SK-N-SH (cell line): Measurements from ENCODE around the gene NANOS2. TPM values are rescaled to one million over a fixed set of nuclear protein-coding genes. Genes with fewer than 3 reads are reported as not detected.
A peak's percentile ranks its signal among the peaks of the same experiment; 100 is the strongest.

ENCODE experiments used
- CTCF ChIA-PET: fragments of 300-600, 350-600 bp; formaldehyde crosslinking; extraction: SDS; loops from one replicate; lab custom pipeline; 2021; lab: Yijun Ruan, JAX
- POLR2A ChIA-PET: fragments of 350-600 bp; sonication (Branson Sonifier 250); formaldehyde crosslinking; extraction: SDS; loops from one replicate; lab custom pipeline; 2020; ENCODE audit warnings: antibody characterized with exemption, inconsistent platforms; lab: Yijun Ruan, JAX
- DNase-seq: peaks from one replicate; pipeline ENCODE4 v3.0.0; 2012
- H2AFZ ChIP-seq: fragments of 200-600 bp; sonication (generic); 2 replicates; pipeline ENCODE4 v1.8.1; 2016; ENCODE audit warnings: antibody characterized with exemption, mild to moderate bottlenecking, low read depth
- H3F3A ChIP-seq: fragments of 200-600 bp; sonication (generic); replicated peaks from 2 replicates; pipeline ENCODE3; 2016; ENCODE audit warnings: antibody characterized with exemption, mild to moderate bottlenecking; ENCODE audit not compliant: insufficient read depth
- H3K27ac ChIP-seq, 2 experiments: fragments of 200-500 bp in 1 of 2; fragments of 200-600 bp in 1 of 2; sonication (Bioruptor generic) in 1 of 2; sonication (generic), shearing (Covaris generic) in 1 of 2; 2 replicates each; pipeline versions ENCODE4 v1.5.1 to v1.6.1; 2014 to 2016; ENCODE audit warnings: low read depth in 2 of 2, inconsistent platforms in 1 of 2, low read length in 1 of 2, mild to moderate bottlenecking in 1 of 2, mixed read lengths in 1 of 2
- H3K27me3 ChIP-seq: fragments of 200-600 bp; sonication (generic), shearing (Covaris generic); 2 replicates; pipeline ENCODE4 v1.6.1; 2016; ENCODE audit warnings: mixed run types; ENCODE audit not compliant: insufficient read depth
- H3K36me3 ChIP-seq, 2 experiments: fragments of 200-500 bp in 1 of 2; fragments of 200-600 bp in 1 of 2; sonication (Bioruptor generic) in 1 of 2; sonication (generic) in 1 of 2; replicated peaks in 1 of 2; 2 replicates each; pipeline versions ENCODE3 to v1.5.1; 2014 to 2016; ENCODE audit warnings: low read length in 1 of 2, mild to moderate bottlenecking in 1 of 2; ENCODE audit not compliant: insufficient read depth in 2 of 2, control insufficient read depth in 1 of 2
- H3K4me1 ChIP-seq, 2 experiments: fragments of 200-500 bp in 1 of 2; fragments of 200-600 bp in 1 of 2; sonication (Bioruptor generic) in 1 of 2; sonication (generic), shearing (Covaris generic) in 1 of 2; 2 replicates each; pipeline versions ENCODE4 v1.5.1 to v1.6.1; 2014 to 2016; ENCODE audit warnings: low read depth in 1 of 2, low read length in 1 of 2, mixed run types in 1 of 2; ENCODE audit not compliant: insufficient read depth in 2 of 2, control insufficient read depth in 1 of 2
- H3K4me2 ChIP-seq: fragments of 200-600 bp; sonication (generic), shearing (Covaris generic); 2 replicates; pipeline ENCODE4 v1.6.1; 2017; ENCODE audit warnings: mixed run types
- H3K4me3 ChIP-seq, 2 experiments: fragments of 200-500 bp in 1 of 2; fragments of 200-600 bp in 1 of 2; sonication (Bioruptor generic) in 1 of 2; sonication (generic), shearing (Covaris generic) in 1 of 2; 2 replicates each; pipeline versions ENCODE4 v1.5.1 to v1.8.1; 2014 to 2016; ENCODE audit warnings: low read depth in 2 of 2, inconsistent platforms in 1 of 2, low read length in 1 of 2, mild to moderate bottlenecking in 1 of 2, mixed read lengths in 1 of 2, moderate library complexity in 1 of 2
- H3K79me2 ChIP-seq: fragments of 200-600 bp; sonication (generic); 2 replicates; pipeline ENCODE4 v1.8.1; 2017; ENCODE audit warnings: mild to moderate bottlenecking; ENCODE audit not compliant: insufficient read depth
- H3K9ac ChIP-seq: fragments of 200-600 bp; sonication (generic); 2 replicates; pipeline ENCODE4 v1.6.1; 2017; ENCODE audit warnings: mixed run types
- H3K9me2 ChIP-seq: fragments of 200-600 bp; sonication (generic); 2 replicates; pipeline ENCODE4 v1.6.1; 2017; ENCODE audit warnings: mixed run types
- H3K9me3 ChIP-seq: fragments of 200-600 bp; sonication (generic); 2 replicates; pipeline ENCODE4 v1.6.1; 2017; ENCODE audit warnings: mixed run types, mild to moderate bottlenecking, moderate library complexity
- H4K20me1 ChIP-seq: fragments of 200-600 bp; sonication (generic); 2 replicates; pipeline ENCODE4 v1.6.1; 2017; ENCODE audit warnings: mild to moderate bottlenecking, mixed run types; ENCODE audit not compliant: insufficient read depth
- CHD2 ChIP-seq: fragments of 150-350 bp; IDR thresholded peaks from 2 replicates; pipeline ENCODE4 v1.6.1; 2018; ENCODE audit warnings: low read length; ENCODE audit not compliant: partially characterized antibody
- EP300 ChIP-seq, 2 experiments: IDR thresholded peaks; 2 replicates each; pipeline versions ENCODE4 v1.4.0 to v1.6.1; 2012; ENCODE audit warnings: borderline replicate concordance in 1 of 2, low read depth in 1 of 2, low read length in 1 of 2
- EZH2phosphoT487 ChIP-seq: fragments of 200-600 bp; sonication (generic); IDR thresholded peaks from 2 replicates; pipeline ENCODE4 v1.6.1; 2017; ENCODE audit warnings: low read depth, mixed run types, mild to moderate bottlenecking, antibody characterized with exemption, moderate library complexity, borderline replicate concordance
- FOSL2 ChIP-seq: IDR thresholded peaks from 2 replicates; pipeline ENCODE4 v1.4.0; 2012; ENCODE audit warnings: low read depth, mild to moderate bottlenecking, moderate library complexity, borderline replicate concordance
- GABPA ChIP-seq: IDR thresholded peaks from 2 replicates; pipeline ENCODE4 v1.4.0; 2012; ENCODE audit warnings: low read depth, mild to moderate bottlenecking
- GATA2 ChIP-seq: sonication (generic); formaldehyde crosslinking; IDR thresholded peaks from 2 replicates; pipeline ENCODE4 v1.5.0; 2020; ENCODE audit warnings: mild to moderate bottlenecking, missing genetic modification reagents
- MXI1 ChIP-seq: IDR thresholded peaks from 2 replicates; pipeline ENCODE4 v1.6.1; 2012; ENCODE audit warnings: mild to moderate bottlenecking, low read depth, low read length, improper control_type of control experiment
- NRF1 ChIP-seq: IDR thresholded peaks from 2 replicates; pipeline ENCODE4 v1.6.1; 2012; ENCODE audit warnings: low read depth, mild to moderate bottlenecking, low read length
- POLR2AphosphoS5 ChIP-seq: IDR thresholded peaks from 2 replicates; pipeline ENCODE4 v1.6.1; 2012; ENCODE audit warnings: low read depth, low read length
- RCOR1 ChIP-seq: fragments of 150-350 bp; IDR thresholded peaks from 2 replicates; pipeline ENCODE4 v1.6.1; 2017; ENCODE audit warnings: antibody characterized with exemption, low read length
- RFX5 ChIP-seq: IDR thresholded peaks from 2 replicates; pipeline ENCODE4 v1.6.1; 2012; ENCODE audit warnings: mild to moderate bottlenecking, improper control_type of control experiment, low read length
- RXRA ChIP-seq: IDR thresholded peaks from 2 replicates; pipeline ENCODE4 v1.4.0; 2012; ENCODE audit warnings: low read depth, mild to moderate bottlenecking, borderline replicate concordance
- SMC3 ChIP-seq: IDR thresholded peaks from 2 replicates; pipeline ENCODE4 v1.6.1; 2012; ENCODE audit warnings: low read depth, low read length, improper control_type of control experiment
- TAF1 ChIP-seq: IDR thresholded peaks from 2 replicates; pipeline ENCODE4 v1.6.1; 2012; ENCODE audit warnings: low read depth, mild to moderate bottlenecking, low read length, moderate library complexity, borderline replicate concordance
- TCF12 ChIP-seq: IDR thresholded peaks from 2 replicates; pipeline ENCODE4 v1.4.0; 2012
- WGBS: methylation state at CpG from one replicate; pipeline ENCODE4 v1.1.6; 2017; ENCODE audit warnings: low lambda C conversion rate; 5-methylcytosine and 5-hydroxymethylcytosine counted together
- polyA plus RNA-seq, 3 experiments: library from polyadenylated mRNA; depleted of rRNA; stranded (reverse); fragments of >200 nt; gene quantifications; 2 replicates each; pipeline ENCODE4 v1.2.3, GENCODE V29; 2012
- TF ChIP-seq, protein P1 (sequence below): fragments of 200-600 bp; sonication (generic); IDR thresholded peaks from 2 replicates; pipeline ENCODE4 v1.6.1; 2017; ENCODE audit warnings: antibody characterized with exemption, mild to moderate bottlenecking, moderate library complexity
- TF ChIP-seq, protein P2 (sequence below): IDR thresholded peaks from 2 replicates; pipeline ENCODE4 v1.6.1; 2012; ENCODE audit warnings: mild to moderate bottlenecking, low read depth, low read length, moderate library complexity
- TF ChIP-seq, protein P3 (sequence below): IDR thresholded peaks from 2 replicates; pipeline ENCODE4; 2012

NANOS2 gene
- polyA plus RNA-seq, 1 of the 3 experiments (the other 2 are of a cell fraction): not detected

DNA sequence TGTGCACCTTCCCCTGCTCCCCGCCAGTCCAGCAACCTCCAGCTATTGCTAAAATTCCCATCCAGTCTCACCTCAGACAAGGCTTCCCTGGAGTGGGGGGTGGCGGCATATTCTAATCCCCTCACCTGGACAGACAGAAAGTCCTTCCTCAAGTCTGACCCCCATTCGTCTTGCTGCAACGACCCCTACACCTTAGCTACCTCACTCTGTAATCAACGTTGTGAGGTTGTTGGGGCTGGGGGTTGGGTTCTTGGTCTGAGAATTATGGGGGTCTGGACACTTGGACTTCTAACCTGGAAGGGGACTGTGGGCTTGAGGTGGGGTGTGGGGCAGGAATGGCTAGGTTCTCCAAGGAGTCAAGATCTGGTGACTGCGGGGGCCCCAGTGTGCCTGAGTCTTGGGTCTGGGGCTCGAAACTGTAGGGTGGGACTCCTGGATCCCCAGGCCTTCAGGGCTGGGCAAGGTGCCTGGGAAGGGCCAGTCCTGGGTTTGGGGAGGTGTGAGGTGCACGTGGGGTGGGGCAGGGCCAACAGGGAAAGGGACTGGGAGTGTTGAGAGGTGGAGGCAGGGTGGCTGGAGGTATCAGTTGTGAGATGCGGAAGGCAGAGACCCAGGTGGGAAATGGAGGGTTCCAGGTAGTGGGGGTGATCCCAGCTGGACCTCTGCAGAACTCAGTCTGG is 49.2 kb downstream of the NANOS2 start:
- Histone ChIP-seq H3K36me3 (peaks cover 0 to 13% of the 10 kb centered on the region in 2 experiments), H3K9me3 (no peaks in the 10 kb centered on the region), H3K4me3 (no peak overlapping the region), H3K4me2 (no peak overlapping the region), H3K4me1 (peaks cover 0 to 6% of the 10 kb centered on the region in 2 experiments; a peak in 2 of 4 replicates), H3K27me3 (peaks cover 19% of the 10 kb centered on the region; the same call in 1 of the 2 replicates), H3K79me2 (peaks cover 25% of the 10 kb centered on the region), H3K27ac (no peak overlapping the region), H2AFZ (no peak overlapping the region), H4K20me1 (no peaks in the 10 kb centered on the region), H3K9ac (no peak overlapping the region), H3F3A (peaks cover 16% of the 10 kb centered on the region), H3K9me2 (no peaks in the 10 kb centered on the region)
- DNase-seq: no peak
- 58% methylated on average over 9 of the region's 9 CpGs for WGBS
- no peak for TF ChIP-seq TAF1
- TF ChIP-seq RFX5: no peak
- no peak for TF ChIP-seq CHD2
- no peak for TF ChIP-seq POLR2AphosphoS5
- TF ChIP-seq MXI1: no peak
- no peak for TF ChIP-seq TCF12
- no peak for TF ChIP-seq EZH2phosphoT487
- CTCF ChIA-PET: interaction anchor here (0.7 to 12.2 kb wide), 11 partner anchors 9 to 259 kb away, joined by 3 to 121 read pairs (median 6); partner anchors contain the start of genes IRF2BP1, MYPOP and SIX5
- POLR2A ChIA-PET: interaction anchor here (0.5 to 1.2 kb wide), 3 partner anchors 15 to 1384 kb away, joined by 3 read pairs; no protein-coding TSS in a partner anchor

DNA sequence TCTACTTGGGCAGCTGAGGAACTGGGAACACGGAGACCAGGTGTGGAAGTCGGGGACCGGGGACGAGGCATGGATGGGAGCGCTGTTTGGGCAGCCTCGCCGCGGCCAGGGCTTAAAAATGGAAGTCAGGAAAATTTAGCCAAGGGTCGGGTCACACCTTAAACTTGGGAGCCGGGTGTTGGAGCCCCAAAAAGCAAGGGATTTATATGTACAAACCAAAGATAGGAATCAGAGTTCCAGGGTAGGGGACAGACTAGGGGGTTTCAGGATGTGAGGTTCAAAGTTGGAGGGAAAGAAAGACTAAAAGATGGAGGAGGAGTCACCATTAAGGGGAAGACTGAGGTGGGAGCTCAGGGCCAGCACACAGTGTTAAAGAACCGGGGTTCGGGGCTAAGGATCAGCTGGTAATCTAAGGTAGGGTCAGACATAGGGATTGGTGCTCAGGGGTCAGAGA is 49.9 kb downstream of the NANOS2 start:
- Histone ChIP-seq H3K4me3 (peak overlapping the region in 1 of 2 experiments; percentile 36; a peak in 2 of 4 replicates), H3K36me3 (peaks cover 2 to 17% of the 10 kb centered on the region in 2 experiments), H3K79me2 (peaks cover 32% of the 10 kb centered on the region), H3K4me2 (peak overlapping the region; percentile 73), H3K4me1 (peaks cover 0 to 6% of the 10 kb centered on the region in 2 experiments; a peak in 2 of 4 replicates), H2AFZ (peak overlapping the region; percentile 99; the same call in 1 of the 2 replicates), H3F3A (peaks cover 16% of the 10 kb centered on the region), H3K9ac (no peak overlapping the region), H4K20me1 (no peaks in the 10 kb centered on the region), H3K27me3 (peaks cover 19% of the 10 kb centered on the region; the same call in 1 of the 2 replicates), H3K9me2 (no peaks in the 10 kb centered on the region), H3K27ac (no peak overlapping the region), H3K9me3 (no peaks in the 10 kb centered on the region)
- WGBS: 55% methylated on average over 12 of the region's 12 CpGs
- no peak for DNase-seq
- ChIA-PET CTCF (interaction anchor here (0.7 to 12.2 kb wide), 16 partner anchors 10 to 258 kb away, joined by 3 to 121 read pairs (median 4); partner anchors contain the start of genes IRF2BP1, MYPOP and SIX5), POLR2A (interaction anchor here (0.5 to 1.2 kb wide), 3 partner anchors 16 to 1384 kb away, joined by 3 read pairs; no protein-coding TSS in a partner anchor)
- TF ChIP-seq EP300 (IDR thresholded peaks at IDR 0.05; ENCODE audit: borderline replicate concordance in 1 of 2, low read depth in 1 of 2, low read length in 1 of 2) (no peak), GABPA (no peak), NRF1 (no peak), FOSL2 (no peak), RXRA (no peak), RCOR1 (no peak), GATA2 (CRISPR knock-in tag) (no peak), MXI1 (no peak), SMC3 (no peak), TAF1 (no peak), CHD2 (no peak)
- TF ChIP-seq, protein P1, sequence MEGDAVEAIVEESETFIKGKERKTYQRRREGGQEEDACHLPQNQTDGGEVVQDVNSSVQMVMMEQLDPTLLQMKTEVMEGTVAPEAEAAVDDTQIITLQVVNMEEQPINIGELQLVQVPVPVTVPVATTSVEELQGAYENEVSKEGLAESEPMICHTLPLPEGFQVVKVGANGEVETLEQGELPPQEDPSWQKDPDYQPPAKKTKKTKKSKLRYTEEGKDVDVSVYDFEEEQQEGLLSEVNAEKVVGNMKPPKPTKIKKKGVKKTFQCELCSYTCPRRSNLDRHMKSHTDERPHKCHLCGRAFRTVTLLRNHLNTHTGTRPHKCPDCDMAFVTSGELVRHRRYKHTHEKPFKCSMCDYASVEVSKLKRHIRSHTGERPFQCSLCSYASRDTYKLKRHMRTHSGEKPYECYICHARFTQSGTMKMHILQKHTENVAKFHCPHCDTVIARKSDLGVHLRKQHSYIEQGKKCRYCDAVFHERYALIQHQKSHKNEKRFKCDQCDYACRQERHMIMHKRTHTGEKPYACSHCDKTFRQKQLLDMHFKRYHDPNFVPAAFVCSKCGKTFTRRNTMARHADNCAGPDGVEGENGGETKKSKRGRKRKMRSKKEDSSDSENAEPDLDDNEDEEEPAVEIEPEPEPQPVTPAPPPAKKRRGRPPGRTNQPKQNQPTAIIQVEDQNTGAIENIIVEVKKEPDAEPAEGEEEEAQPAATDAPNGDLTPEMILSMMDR: no peak
- TF ChIP-seq, protein P2, sequence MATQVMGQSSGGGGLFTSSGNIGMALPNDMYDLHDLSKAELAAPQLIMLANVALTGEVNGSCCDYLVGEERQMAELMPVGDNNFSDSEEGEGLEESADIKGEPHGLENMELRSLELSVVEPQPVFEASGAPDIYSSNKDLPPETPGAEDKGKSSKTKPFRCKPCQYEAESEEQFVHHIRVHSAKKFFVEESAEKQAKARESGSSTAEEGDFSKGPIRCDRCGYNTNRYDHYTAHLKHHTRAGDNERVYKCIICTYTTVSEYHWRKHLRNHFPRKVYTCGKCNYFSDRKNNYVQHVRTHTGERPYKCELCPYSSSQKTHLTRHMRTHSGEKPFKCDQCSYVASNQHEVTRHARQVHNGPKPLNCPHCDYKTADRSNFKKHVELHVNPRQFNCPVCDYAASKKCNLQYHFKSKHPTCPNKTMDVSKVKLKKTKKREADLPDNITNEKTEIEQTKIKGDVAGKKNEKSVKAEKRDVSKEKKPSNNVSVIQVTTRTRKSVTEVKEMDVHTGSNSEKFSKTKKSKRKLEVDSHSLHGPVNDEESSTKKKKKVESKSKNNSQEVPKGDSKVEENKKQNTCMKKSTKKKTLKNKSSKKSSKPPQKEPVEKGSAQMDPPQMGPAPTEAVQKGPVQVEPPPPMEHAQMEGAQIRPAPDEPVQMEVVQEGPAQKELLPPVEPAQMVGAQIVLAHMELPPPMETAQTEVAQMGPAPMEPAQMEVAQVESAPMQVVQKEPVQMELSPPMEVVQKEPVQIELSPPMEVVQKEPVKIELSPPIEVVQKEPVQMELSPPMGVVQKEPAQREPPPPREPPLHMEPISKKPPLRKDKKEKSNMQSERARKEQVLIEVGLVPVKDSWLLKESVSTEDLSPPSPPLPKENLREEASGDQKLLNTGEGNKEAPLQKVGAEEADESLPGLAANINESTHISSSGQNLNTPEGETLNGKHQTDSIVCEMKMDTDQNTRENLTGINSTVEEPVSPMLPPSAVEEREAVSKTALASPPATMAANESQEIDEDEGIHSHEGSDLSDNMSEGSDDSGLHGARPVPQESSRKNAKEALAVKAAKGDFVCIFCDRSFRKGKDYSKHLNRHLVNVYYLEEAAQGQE: no peak
- TF ChIP-seq, protein P3, sequence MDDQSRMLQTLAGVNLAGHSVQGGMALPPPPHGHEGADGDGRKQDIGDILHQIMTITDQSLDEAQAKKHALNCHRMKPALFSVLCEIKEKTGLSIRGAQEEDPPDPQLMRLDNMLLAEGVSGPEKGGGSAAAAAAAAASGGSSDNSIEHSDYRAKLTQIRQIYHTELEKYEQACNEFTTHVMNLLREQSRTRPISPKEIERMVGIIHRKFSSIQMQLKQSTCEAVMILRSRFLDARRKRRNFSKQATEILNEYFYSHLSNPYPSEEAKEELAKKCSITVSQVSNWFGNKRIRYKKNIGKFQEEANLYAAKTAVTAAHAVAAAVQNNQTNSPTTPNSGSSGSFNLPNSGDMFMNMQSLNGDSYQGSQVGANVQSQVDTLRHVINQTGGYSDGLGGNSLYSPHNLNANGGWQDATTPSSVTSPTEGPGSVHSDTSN: no peak
